ENCODE measurements around the gene ASCL5.

The ASCL5 gene

GRCh38 chr1:201095581-201095980 is 31.4 kb downstream of the ASCL5 start:
- in situ Hi-C loops (cut with HindIII; ENCODE audit: low pct_ligation_motif_present, low pct_unique_long_range_greater_than_20kb, low sequenced_read_pairs), result no loop called here
- DNase-seq, result no peak

GRCh38 chr1:201094832-201095231 is 32.2 kb downstream of the ASCL5 start:
- in situ Hi-C loops (cut with HindIII; ENCODE audit: low pct_ligation_motif_present, low pct_unique_long_range_greater_than_20kb, low sequenced_read_pairs), result no loop called here
- DNase-seq, result no peak

- in situ Hi-C loops (cut with HindIII; ENCODE audit: low pct_ligation_motif_present, low pct_unique_long_range_greater_than_20kb, low sequenced_read_pairs), result no loop called here
- no peak for DNase-seq
Observed at GRCh38 chr1:201093962-201094361, 33.0 kb downstream of the ASCL5 start.

GRCh38 chr1:201093561-201093960 is 33.4 kb downstream of the ASCL5 start:
- DNase-seq, result no peak
- in situ Hi-C loops (cut with HindIII; ENCODE audit: low pct_ligation_motif_present, low pct_unique_long_range_greater_than_20kb, low sequenced_read_pairs), result no loop called here

- in situ Hi-C loops (cut with HindIII; ENCODE audit: low pct_ligation_motif_present, low pct_unique_long_range_greater_than_20kb, low sequenced_read_pairs), result no loop called here
- no peak for DNase-seq
Observed at GRCh38 chr1:201092738-201093137, 34.2 kb downstream of the ASCL5 start.

GRCh38 chr1:201091256-201091655 is 35.7 kb downstream of the ASCL5 start:
- in situ Hi-C loops (cut with HindIII; ENCODE audit: low pct_ligation_motif_present, low pct_unique_long_range_greater_than_20kb, low sequenced_read_pairs), result no loop called here
- DNase-seq, result no peak

- DNase-seq, result no peak
- in situ Hi-C loops (cut with HindIII; ENCODE audit: low pct_ligation_motif_present, low pct_unique_long_range_greater_than_20kb, low sequenced_read_pairs), result no loop called here
Observed at GRCh38 chr1:201090541-201090940, 36.4 kb downstream of the ASCL5 start.

GRCh38 chr1:201089596-201089995 is 37.4 kb downstream of the ASCL5 start:
- DNase-seq, result no peak

GRCh38 chr1:201088901-201089525 is 38.0 kb downstream of the ASCL5 start:
- no peak for DNase-seq
- in situ Hi-C loops (cut with HindIII; ENCODE audit: low pct_ligation_motif_present, low pct_unique_long_range_greater_than_20kb, low sequenced_read_pairs), result no loop called here

More at GRCh38 chr1:201089596-201089995, 37.4 kb downstream of the ASCL5 start:
- in situ Hi-C loops (cut with HindIII; ENCODE audit: low pct_ligation_motif_present, low pct_unique_long_range_greater_than_20kb, low sequenced_read_pairs), result no loop called here

- DNase-seq, result no peak
- in situ Hi-C loops (cut with HindIII; ENCODE audit: low pct_ligation_motif_present, low pct_unique_long_range_greater_than_20kb, low sequenced_read_pairs), result no loop called here
Observed at GRCh38 chr1:201088395-201088794, 38.6 kb downstream of the ASCL5 start.

- in situ Hi-C loops (cut with HindIII; ENCODE audit: low pct_ligation_motif_present, low pct_unique_long_range_greater_than_20kb, low sequenced_read_pairs), result no loop called here
- DNase-seq, result peak; percentile 74
Observed at GRCh38 chr1:201085902-201086735, 40.9 kb downstream of the ASCL5 start.

GRCh38 chr1:201084295-201084694 is 42.7 kb downstream of the ASCL5 start:
- in situ Hi-C loops (cut with HindIII; ENCODE audit: low pct_ligation_motif_present, low pct_unique_long_range_greater_than_20kb, low sequenced_read_pairs), result no loop called here
- DNase-seq, result no peak

- in situ Hi-C loops (cut with HindIII; ENCODE audit: low pct_ligation_motif_present, low pct_unique_long_range_greater_than_20kb, low sequenced_read_pairs), result no loop called here
- no peak for DNase-seq
Observed at GRCh38 chr1:201083741-201084140, 43.2 kb downstream of the ASCL5 start.

GRCh38 chr1:201080135-201080534 is 46.8 kb downstream of the ASCL5 start:
- DNase-seq, result no peak
- in situ Hi-C loops (cut with HindIII; ENCODE audit: low pct_ligation_motif_present, low pct_unique_long_range_greater_than_20kb, low sequenced_read_pairs), result no loop called here

GRCh38 chr1:201077736-201078135 is 49.2 kb downstream of the ASCL5 start:
- DNase-seq, result no peak
- in situ Hi-C loops (cut with HindIII; ENCODE audit: low pct_ligation_motif_present, low pct_unique_long_range_greater_than_20kb, low sequenced_read_pairs), result no loop called here

GRCh38 chr1:201077116-201077515 is 49.9 kb downstream of the ASCL5 start:
- no peak for DNase-seq

GRCh38 chr1:201076092-201076491 is 50.9 kb downstream of the ASCL5 start:
- in situ Hi-C loops (cut with HindIII; ENCODE audit: low pct_ligation_motif_present, low pct_unique_long_range_greater_than_20kb, low sequenced_read_pairs), result no loop called here
- DNase-seq, result no peak

More at GRCh38 chr1:201077116-201077515, 49.9 kb downstream of the ASCL5 start:
- in situ Hi-C loops (cut with HindIII; ENCODE audit: low pct_ligation_motif_present, low pct_unique_long_range_greater_than_20kb, low sequenced_read_pairs), result no loop called here

GRCh38 chr1:201074018-201074417 is 53.0 kb downstream of the ASCL5 start:
- no peak for DNase-seq

GRCh38 chr1:201072922-201073321 is 54.1 kb downstream of the ASCL5 start:
- in situ Hi-C loops (cut with HindIII; ENCODE audit: low pct_ligation_motif_present, low pct_unique_long_range_greater_than_20kb, low sequenced_read_pairs), result no loop called here
- no peak for DNase-seq

More at GRCh38 chr1:201074018-201074417, 53.0 kb downstream of the ASCL5 start:
- in situ Hi-C loops (cut with HindIII; ENCODE audit: low pct_ligation_motif_present, low pct_unique_long_range_greater_than_20kb, low sequenced_read_pairs), result no loop called here

GRCh38 chr1:201072149-201072548 is 54.8 kb downstream of the ASCL5 start:
- DNase-seq, result no peak
- in situ Hi-C loops (cut with HindIII; ENCODE audit: low pct_ligation_motif_present, low pct_unique_long_range_greater_than_20kb, low sequenced_read_pairs), result no loop called here
